Prostate gland (tissue), 2 donors: ENCODE data around the gene FBXW9.

Experiments used
- CTCF ChIP-seq, 4 experiments: fragments of 200-600 bp in 2 of 4; fragments of 450-650 bp in 2 of 4; sonication (generic) in 2 of 4; IDR thresholded peaks; 1 replicate in 3 of 4; 2 replicates in 1 of 4; pipeline ENCODE4 v1.5.1; 2016 to 2019; ENCODE audit warnings: antibody characterized with exemption in 4 of 4, mild to moderate bottlenecking in 2 of 4, moderate library complexity in 2 of 4
- POLR2A ChIP-seq: fragments of 450-650 bp; IDR thresholded peaks from one replicate; pipeline ENCODE4 v1.6.1; 2016; ENCODE audit warnings: antibody characterized with exemption, mild to moderate bottlenecking

- TF ChIP-seq POLR2A (no peak), CTCF (IDR thresholded peaks at IDR 0.05) (no peak)
These were observed 30.7 kb downstream of the FBXW9 start for GRCh38 chr19:12665671-12666264.
